GM23248 (cell line): ENCODE measurements around the gene CACNG3. TPM values are rescaled to one million over a fixed set of nuclear protein-coding genes. Genes with fewer than 3 reads are reported as not detected.

Experiments used
- DNase-seq: peaks from one replicate; pipeline ENCODE4 v3.0.0-alpha.2; 2015
- H2AFZ ChIP-seq: fragments of 200-600 bp; sonication (generic); 2 replicates; pipeline ENCODE4 v1.6.1; 2016; ENCODE audit warnings: antibody characterized with exemption
- H3F3A ChIP-seq: fragments of 200-600 bp; sonication (generic); 2 replicates; pipeline ENCODE4 v1.6.1; 2016; ENCODE audit warnings: mild to moderate bottlenecking, antibody characterized with exemption, mixed run types; ENCODE audit not compliant: insufficient read depth
- H3K27ac ChIP-seq: fragments of 200-600 bp; sonication (generic); 2 replicates; pipeline ENCODE4 v1.5.1; 2016; ENCODE audit warnings: mild to moderate bottlenecking
- H3K27me3 ChIP-seq: fragments of 200-600 bp; sonication (generic); replicated peaks from 2 replicates; pipeline ENCODE4 v1.6.1; 2016; ENCODE audit warnings: mild to moderate bottlenecking; ENCODE audit not compliant: insufficient read depth
- H3K36me3 ChIP-seq: fragments of 200-600 bp; sonication (generic); 2 replicates; pipeline ENCODE4 v1.6.1; 2016; ENCODE audit warnings: low read depth, mild to moderate bottlenecking
- H3K4me1 ChIP-seq: fragments of 200-600 bp; sonication (generic); 2 replicates; pipeline ENCODE4 v1.6.1; 2016; ENCODE audit warnings: mild to moderate bottlenecking; ENCODE audit not compliant: insufficient read depth
- H3K4me2 ChIP-seq: fragments of 200-600 bp; sonication (generic); one replicate; pipeline ENCODE4 v1.6.1; 2016; ENCODE audit warnings: mild to moderate bottlenecking; ENCODE audit not compliant: unreplicated experiment
- H3K4me3 ChIP-seq: fragments of 200-600 bp; sonication (generic); 2 replicates; pipeline ENCODE4 v1.5.1; 2016; ENCODE audit warnings: mild to moderate bottlenecking
- H3K79me2 ChIP-seq: fragments of 200-600 bp; sonication (generic); 2 replicates; pipeline ENCODE4 v1.6.1; 2016; ENCODE audit warnings: mild to moderate bottlenecking; ENCODE audit not compliant: insufficient read depth
- H3K9ac ChIP-seq: fragments of 200-600 bp; sonication (generic); 2 replicates; pipeline ENCODE4 v1.6.1; 2016; ENCODE audit warnings: mild to moderate bottlenecking
- H3K9me2 ChIP-seq: fragments of 200-600 bp; sonication (generic); 2 replicates; pipeline ENCODE4 v1.6.1; 2016; ENCODE audit warnings: mixed run types, mild to moderate bottlenecking, moderate library complexity; ENCODE audit not compliant: insufficient read depth
- H3K9me3 ChIP-seq: fragments of 200-600 bp; sonication (generic); one replicate; pipeline ENCODE4 v1.6.1; 2017; ENCODE audit warnings: low read depth
- H4K20me1 ChIP-seq: fragments of 200-600 bp; sonication (generic); 2 replicates; pipeline ENCODE4 v1.6.0; 2016; ENCODE audit not compliant: insufficient read depth
- EZH2 ChIP-seq: fragments of 200-600 bp; sonication (generic); IDR thresholded peaks from 2 replicates; pipeline ENCODE4 v1.6.1; 2018; ENCODE audit warnings: antibody characterized with exemption, mild to moderate bottlenecking; ENCODE audit not compliant: insufficient read depth, poor library complexity, severe bottlenecking
- EZH2phosphoT487 ChIP-seq: fragments of 200-600 bp; sonication (generic); IDR thresholded peaks from 2 replicates; pipeline ENCODE4 v1.6.1; 2018; ENCODE audit warnings: antibody characterized with exemption, moderate library complexity, mild to moderate bottlenecking, low read depth; ENCODE audit not compliant: insufficient read depth
- WGBS, 2 experiments: methylation state at CpG; one replicate each; pipeline ENCODE4 v1.1.6; 2015 to 2017; ENCODE audit warnings: low lambda C conversion rate in 2 of 2, low coverage in 1 of 2; ENCODE audit errors: missing lambda C conversion rate in 2 of 2; 5-methylcytosine and 5-hydroxymethylcytosine counted together
- in situ Hi-C: fragments of 300-500 bp; cut with MboI; formaldehyde crosslinking; loops from 2 replicates; pipeline ENCODE4 v1.15.0; 2020
- polyA plus RNA-seq: library from polyadenylated mRNA; unstranded; fragments of >200 nt; fragmentation: Nextera tagmentation; extraction: Ambion mirVana; gene quantifications from 2 replicates; pipeline ENCODE4 v1.2.1, GENCODE V29; 2016
- total RNA-seq: library from RNA; depleted of rRNA; stranded (reverse); fragments of >200 nt; shearing (Covaris generic); gene quantifications from 2 replicates; pipeline ENCODE4 v1.2.3, GENCODE V29; 2014

Gene CACNG3
- total and polyA plus RNA-seq, 2 experiments from 2014 or later: not detected

- Histone ChIP-seq H3K27ac (no peak overlapping the region), H3K27me3 (no peaks in the 10 kb centered on the region), H3K9ac (no peak overlapping the region), H3K9me3 (no peaks in the 10 kb centered on the region), H3K4me3 (no peak overlapping the region), H3K9me2 (no peaks in the 10 kb centered on the region), H3K4me1 (no peaks in the 10 kb centered on the region), H4K20me1 (no peaks in the 10 kb centered on the region), H3K79me2 (no peaks in the 10 kb centered on the region), H2AFZ (no peak overlapping the region), H3F3A (no peaks in the 10 kb centered on the region), H3K36me3 (no peaks in the 10 kb centered on the region), H3K4me2 (no peak overlapping the region)
- TF ChIP-seq EZH2phosphoT487: no peak
- no peak for TF ChIP-seq EZH2
- WGBS, 2 experiments: 8 to 11% methylated on average over 8 of the region's 8 CpGs
- no peak for DNase-seq
- in situ Hi-C loops: no loop called here
Measured at GRCh38 chr16:24349320-24349719, 93.2 kb downstream of the CACNG3 start.

GRCh38 chr16:24352746-24353145 is 96.6 kb downstream of the CACNG3 start:
- no peak overlapping the region for H3K4me2 ChIP-seq
- H3K4me3 ChIP-seq: no peak overlapping the region
- H2AFZ ChIP-seq: no peak overlapping the region
- in situ Hi-C loops: no loop called here
- no peaks in the 10 kb centered on the region for H3K9me2 ChIP-seq
- DNase-seq: no peak
- H3K4me1 ChIP-seq: no peaks in the 10 kb centered on the region
- H3F3A ChIP-seq: no peaks in the 10 kb centered on the region
- WGBS, 2 experiments: 17% methylated on average over 5 of the region's 5 CpGs
- no peaks in the 10 kb centered on the region for H3K36me3 ChIP-seq
- H3K79me2 ChIP-seq: no peaks in the 10 kb centered on the region
- no peak overlapping the region for H3K9ac ChIP-seq
- no peaks in the 10 kb centered on the region for H3K9me3 ChIP-seq
- H3K27me3 ChIP-seq: no peaks in the 10 kb centered on the region
- no peaks in the 10 kb centered on the region for H4K20me1 ChIP-seq
- TF ChIP-seq EZH2phosphoT487 (no peak), EZH2 (no peak)
- no peak overlapping the region for H3K27ac ChIP-seq

GRCh38 chr16:24353622-24354021 is 97.5 kb downstream of the CACNG3 start:
- Histone ChIP-seq H4K20me1 (no peaks in the 10 kb centered on the region), H3K36me3 (no peaks in the 10 kb centered on the region), H3K27me3 (no peaks in the 10 kb centered on the region), H3F3A (no peaks in the 10 kb centered on the region), H3K4me3 (no peak overlapping the region), H3K9ac (no peak overlapping the region), H3K9me2 (no peaks in the 10 kb centered on the region), H3K4me2 (no peak overlapping the region), H3K9me3 (no peaks in the 10 kb centered on the region), H3K27ac (no peak overlapping the region), H2AFZ (no peak overlapping the region), H3K79me2 (no peaks in the 10 kb centered on the region), H3K4me1 (no peaks in the 10 kb centered on the region)
- 13 to 22% methylated on average over 5 of the region's 5 CpGs for WGBS, 2 experiments
- TF ChIP-seq EZH2 (no peak), EZH2phosphoT487 (no peak)
- in situ Hi-C loops: no loop called here
- DNase-seq: no peak

GRCh38 chr16:24357511-24357910 is 101.4 kb downstream of the CACNG3 start:
- H3K9ac ChIP-seq: no peak overlapping the region
- no peaks in the 10 kb centered on the region for H3K79me2 ChIP-seq
- H3K9me2 ChIP-seq: no peaks in the 10 kb centered on the region
- 55% methylated on average over 7 of the region's 7 CpGs for WGBS, 2 experiments
- H3K4me3 ChIP-seq: no peak overlapping the region
- TF ChIP-seq EZH2phosphoT487 (no peak), EZH2 (no peak)
- H3K36me3 ChIP-seq: no peaks in the 10 kb centered on the region
- in situ Hi-C loops: no loop called here
- H3F3A ChIP-seq: no peaks in the 10 kb centered on the region
- no peak overlapping the region for H3K27ac ChIP-seq
- no peaks in the 10 kb centered on the region for H3K27me3 ChIP-seq
- no peaks in the 10 kb centered on the region for H3K9me3 ChIP-seq
- H3K4me1 ChIP-seq: no peaks in the 10 kb centered on the region
- no peak overlapping the region for H3K4me2 ChIP-seq
- no peak for DNase-seq
- no peak overlapping the region for H2AFZ ChIP-seq
- H4K20me1 ChIP-seq: no peaks in the 10 kb centered on the region

GRCh38 chr16:24358117-24358516 is 102.0 kb downstream of the CACNG3 start:
- H3K27me3 ChIP-seq: no peaks in the 10 kb centered on the region
- H4K20me1 ChIP-seq: no peaks in the 10 kb centered on the region
- H3K9me3 ChIP-seq: no peaks in the 10 kb centered on the region
- DNase-seq: no peak
- TF ChIP-seq EZH2 (no peak), EZH2phosphoT487 (no peak)
- no peak overlapping the region for H2AFZ ChIP-seq
- H3K4me2 ChIP-seq: no peak overlapping the region
- in situ Hi-C loops: no loop called here
- H3F3A ChIP-seq: no peaks in the 10 kb centered on the region
- H3K9ac ChIP-seq: no peak overlapping the region
- no peaks in the 10 kb centered on the region for H3K36me3 ChIP-seq
- WGBS, 2 experiments: 23 to 27% methylated on average over 5 of the region's 5 CpGs
- no peak overlapping the region for H3K27ac ChIP-seq
- H3K79me2 ChIP-seq: no peaks in the 10 kb centered on the region
- H3K4me3 ChIP-seq: no peak overlapping the region
- H3K4me1 ChIP-seq: no peaks in the 10 kb centered on the region
- no peaks in the 10 kb centered on the region for H3K9me2 ChIP-seq
